A549 (cell line): Measurements from ENCODE around the gene ST3GAL5. TPM values are rescaled to one million over a fixed set of nuclear protein-coding genes. Genes with fewer than 3 reads are reported as not detected.
A peak's percentile ranks its signal among the peaks of the same experiment; 100 is the strongest.

Source experiments
- ATAC-seq, 2 experiments: fragments of 200-7000 bp in 1 of 2; fragments of >200 bp in 1 of 2; cut with Nextera tagmentation in 1 of 2; cut with Tn5 transposase in 1 of 2; 3 replicates each; pipeline versions ENCODE4 v1.8.0 to v1.9.1; 2018 to 2020; ENCODE audit warnings: mild to moderate bottlenecking in 1 of 2, moderate library complexity in 1 of 2
- CTCF ChIA-PET: fragments of 300-600 bp; sonication (Branson Sonifier 250); formaldehyde crosslinking; extraction: SDS; loops from one replicate; lab custom pipeline; 2021; ENCODE audit warnings: antibody characterized with exemption, inconsistent platforms; lab: Yijun Ruan, JAX
- POLR2A ChIA-PET: fragments of 350-600 bp; formaldehyde crosslinking; extraction: SDS; loops from one replicate; lab custom pipeline; 2021; ENCODE audit warnings: antibody characterized with exemption, inconsistent platforms; lab: Yijun Ruan, JAX
- DNase-seq, 2 experiments: peaks; one replicate each; pipeline versions ENCODE4 v3.0.0 to v3.0.0-alpha.2; 2011 to 2016; ENCODE audit warnings: low read depth in 1 of 2, low spot score in 1 of 2
- FAIRE-seq: peaks from 2 replicates; lab custom pipeline; 2011; peaks lifted over from hg19 to GRCh38; lab: Jason Lieb, UNC
- H3K27ac ChIP-seq, 2 experiments: fragments of >200 bp; sonication (Bioruptor Twin); formaldehyde crosslinking; 3 replicates each; pipeline ENCODE4 v1.5.1; 2016 to 2017
- H3K4me1 ChIP-seq: fragments of >200 bp; sonication (Bioruptor Twin); formaldehyde crosslinking; 3 replicates; pipeline ENCODE4 v1.6.1; 2016
- H3K4me2 ChIP-seq: fragments of >200 bp; sonication (Bioruptor Twin); formaldehyde crosslinking; 3 replicates; pipeline ENCODE4 v1.6.1; 2016
- H3K4me3 ChIP-seq: fragments of >200 bp; sonication (Bioruptor Twin); formaldehyde crosslinking; 3 replicates; pipeline ENCODE4 v1.5.1; 2016
- H3K9me3 ChIP-seq: fragments of >200 bp; sonication (Bioruptor Twin); formaldehyde crosslinking; 3 replicates; pipeline ENCODE4 v1.6.1; 2016
- ATOH8 ChIP-seq: fragments of 250-450 bp; sonication (Bioruptor Pico); IDR thresholded peaks from 2 replicates; pipeline ENCODE4 v1.5.0; 2020; ENCODE audit warnings: low read depth, mild to moderate bottlenecking, moderate library complexity
- BHLHE40 ChIP-seq: IDR thresholded peaks from 2 replicates; pipeline ENCODE4 v1.6.1; 2012; ENCODE audit warnings: low read depth, low read length, inconsistent platforms
- CBX8 ChIP-seq: fragments of 200-600 bp; sonication (generic); IDR thresholded peaks from 2 replicates; pipeline ENCODE4 v1.6.1; 2016
- CHD2 ChIP-seq: fragments of 150-350 bp; IDR thresholded peaks from 2 replicates; pipeline ENCODE4 v1.6.1; 2014; ENCODE audit warnings: low read length; ENCODE audit not compliant: partially characterized antibody
- EHMT2 ChIP-seq: fragments of 200-600 bp; sonication (generic); IDR thresholded peaks from 2 replicates; pipeline ENCODE4 v1.6.1; 2016; ENCODE audit warnings: antibody characterized with exemption, low read depth, mild to moderate bottlenecking, moderate library complexity
- ESRRA ChIP-seq: fragments of 150-350 bp; IDR thresholded peaks from 2 replicates; pipeline ENCODE4 v1.6.1; 2014; ENCODE audit warnings: mild to moderate bottlenecking, low read length, borderline replicate concordance
- FOSB ChIP-seq: fragments of 250-450 bp; sonication (Bioruptor Pico); IDR thresholded peaks from 2 replicates; pipeline ENCODE4 v1.5.0; 2020; ENCODE audit warnings: mild to moderate bottlenecking, moderate library complexity
- FOXS1 ChIP-seq: fragments of 250-450 bp; sonication (Bioruptor Pico); IDR thresholded peaks from 2 replicates; pipeline ENCODE4 v1.5.0; 2020; ENCODE audit warnings: mild to moderate bottlenecking, moderate library complexity
- HDAC2 ChIP-seq: fragments of 200-600 bp; sonication (generic); IDR thresholded peaks from 2 replicates; pipeline ENCODE4 v1.6.1; 2016
- HMGXB4 ChIP-seq: fragments of 250-450 bp; sonication (Bioruptor Pico); IDR thresholded peaks from 2 replicates; pipeline ENCODE4 v1.5.0; 2021; ENCODE audit warnings: mild to moderate bottlenecking, moderate library complexity, borderline replicate concordance
- HOXB13 ChIP-seq: fragments of 250-450 bp; sonication (Bioruptor Pico); IDR thresholded peaks from 2 replicates; pipeline ENCODE4 v1.5.0; 2020; ENCODE audit warnings: low read depth, mild to moderate bottlenecking, moderate library complexity
- HOXB5 ChIP-seq: fragments of 250-450 bp; sonication (Bioruptor Pico); IDR thresholded peaks from 2 replicates; pipeline ENCODE4 v1.5.0; 2020; ENCODE audit warnings: mild to moderate bottlenecking, moderate library complexity
- JUN ChIP-seq, 2 experiments: fragments of >200 bp; sonication (Bioruptor Twin); formaldehyde crosslinking; IDR thresholded peaks; 2 replicates in 1 of 2; 3 replicates in 1 of 2; pipeline ENCODE4 v1.6.1; 2016 to 2017
- KDM1A ChIP-seq: fragments of 200-600 bp; sonication (generic); IDR thresholded peaks from 2 replicates; pipeline ENCODE4 v1.6.1; 2016; ENCODE audit warnings: low read depth, mild to moderate bottlenecking
- MAFK ChIP-seq: fragments of 450-650 bp; IDR thresholded peaks from 2 replicates; pipeline ENCODE4 v1.6.1; 2014; ENCODE audit not compliant: partially characterized antibody
- NFE2L2 ChIP-seq: fragments of 150-350 bp; conservative IDR thresholded peaks from 2 replicates; pipeline ENCODE4 v1.6.1; 2014; ENCODE audit warnings: low read length
- NPAS2 ChIP-seq: fragments of 250-450 bp; sonication (Bioruptor Pico); IDR thresholded peaks from 2 replicates; pipeline ENCODE4 v1.8.0; 2022; ENCODE audit warnings: mild to moderate bottlenecking, moderate library complexity, borderline replicate concordance
- NR3C1 ChIP-seq: fragments of >200 bp; sonication (Bioruptor Twin); formaldehyde crosslinking; IDR thresholded peaks from 3 replicates; pipeline ENCODE4 v1.6.1; 2017
- RCOR1 ChIP-seq: fragments of 150-350 bp; IDR thresholded peaks from 2 replicates; pipeline ENCODE4 v1.6.1; 2014; ENCODE audit warnings: antibody characterized with exemption, low read length, low read depth
- REST ChIP-seq: fragments of 200-600 bp; sonication (generic); IDR thresholded peaks from 2 replicates; pipeline ENCODE4 v1.6.1; 2016; ENCODE audit warnings: antibody characterized with exemption, mild to moderate bottlenecking, moderate library complexity
- RFX5 ChIP-seq: fragments of 450-650 bp; IDR thresholded peaks from 2 replicates; pipeline ENCODE4 v1.7.1; 2014; ENCODE audit warnings: antibody characterized with exemption, mild to moderate bottlenecking, moderate library complexity
- SMC3 ChIP-seq: fragments of >200 bp; sonication (Bioruptor Twin); formaldehyde crosslinking; IDR thresholded peaks from 3 replicates; pipeline ENCODE4 v1.6.1; 2018; ENCODE audit warnings: inconsistent platforms
- USF2 ChIP-seq: fragments of 450-650 bp; IDR thresholded peaks from 2 replicates; pipeline ENCODE4 v1.6.1; 2014; ENCODE audit warnings: antibody characterized with exemption
- ZC3H11A ChIP-seq: fragments of 450-650 bp; IDR thresholded peaks from 2 replicates; pipeline ENCODE4 v1.6.1; 2014; ENCODE audit warnings: antibody characterized with exemption, mild to moderate bottlenecking
- ZFP36 ChIP-seq: fragments of 450-650 bp; IDR thresholded peaks from 2 replicates; pipeline ENCODE4 v1.6.1; 2014; ENCODE audit warnings: borderline replicate concordance; ENCODE audit not compliant: partially characterized antibody
- ZNF302 ChIP-seq: fragments of 250-450 bp; sonication (Bioruptor Pico); IDR thresholded peaks from 2 replicates; pipeline ENCODE4 v1.9.0; 2021; ENCODE audit warnings: inconsistent platforms, mild to moderate bottlenecking, moderate library complexity
- ZSCAN20 ChIP-seq: fragments of 250-450 bp; sonication (Bioruptor Pico); IDR thresholded peaks from 2 replicates; pipeline ENCODE4 v1.8.0; 2022; ENCODE audit warnings: mild to moderate bottlenecking, moderate library complexity
- WGBS: methylation state at CpG from one replicate; pipeline ENCODE4 v1.1.6; 2017; ENCODE audit errors: missing lambda C conversion rate; 5-methylcytosine and 5-hydroxymethylcytosine counted together
- polyA plus RNA-seq, 4 experiments: library from polyadenylated mRNA; depleted of rRNA in 3 of 4; stranded (reverse); fragments of >200 nt; fragmentation: RNase III in 1 of 4; extraction: RNeasy Plus Mini Kit Qiagen cat#74134 plus additional on column Dnase treatment in 1 of 4; gene quantifications; 2 replicates in 3 of 4; 3 replicates in 1 of 4; pipeline ENCODE4 v1.2.3, GENCODE V29; 2011 to 2017

Gene ST3GAL5
- polyA plus RNA-seq, 2 of the 4 experiments (the other 2 are of a cell fraction): 36.9 to 119 TPM

DNA sequence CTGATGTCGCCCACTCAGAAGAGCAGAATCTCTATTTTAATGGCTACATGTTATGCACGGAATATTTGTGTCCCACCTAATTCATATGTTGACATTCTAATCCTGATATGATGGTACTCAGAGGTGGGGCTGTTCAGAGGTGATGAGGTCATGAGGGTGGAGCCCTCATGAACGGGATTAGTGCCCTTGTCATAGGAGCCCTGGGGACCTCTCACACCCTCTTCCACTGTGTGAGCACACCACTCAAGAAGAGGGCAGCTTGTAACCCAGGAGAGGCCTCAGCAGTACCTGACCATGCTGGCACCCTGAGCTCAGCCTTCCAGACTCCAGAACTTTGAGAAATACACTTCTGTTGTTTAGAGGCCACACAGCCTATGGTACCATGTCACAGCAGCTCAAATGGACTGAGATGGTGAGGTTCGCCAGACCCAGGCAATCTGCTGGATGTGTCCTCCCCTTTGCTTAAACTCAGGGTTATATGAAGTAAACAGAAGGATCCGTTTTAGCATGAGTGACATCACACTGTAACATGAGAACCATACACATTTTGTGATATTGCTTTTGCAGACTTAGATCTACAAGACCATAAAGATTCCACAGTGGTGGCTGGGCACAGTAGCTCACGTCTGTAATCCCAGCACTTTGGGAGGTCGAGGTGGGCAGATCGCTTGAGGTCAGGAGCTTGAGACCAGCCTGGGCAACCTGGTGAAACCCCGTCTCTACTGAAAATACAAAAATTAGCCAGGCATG is 86.3 kb downstream of the ST3GAL5 start:
- DNase-seq: no peak
- TF ChIP-seq HOXB5 (CRISPR knock-in tag) (no peak), HDAC2 (no peak), NR3C1 (no peak), KDM1A (no peak), NFE2L2 (no peak), EHMT2 (no peak), HOXB13 (no peak), ESRRA (no peak), JUN (IDR thresholded peaks at IDR 0.05) (no peak), CHD2 (no peak)
- no peak overlapping the region for H3K4me2 ChIP-seq
- ATAC-seq: no peak
- ChIA-PET POLR2A (no interaction called here), CTCF (interaction anchor here (0.7 to 35.1 kb wide), 7 partner anchors 11 to 828 kb away, joined by 3 to 1675 read pairs (median 8); partner anchors contain the start of gene ATOH8)
- H3K9me3 ChIP-seq: peaks cover 10% of the 10 kb centered on the region; the same call in 2 of the 3 replicates
- FAIRE-seq: no peak
- H3K4me1 ChIP-seq: peaks cover 48% of the 10 kb centered on the region
- H3K27ac ChIP-seq: no peak overlapping the region
- H3K4me3 ChIP-seq: no peak overlapping the region
- WGBS: 71% methylated on average over 9 of the region's 9 CpGs

DNA sequence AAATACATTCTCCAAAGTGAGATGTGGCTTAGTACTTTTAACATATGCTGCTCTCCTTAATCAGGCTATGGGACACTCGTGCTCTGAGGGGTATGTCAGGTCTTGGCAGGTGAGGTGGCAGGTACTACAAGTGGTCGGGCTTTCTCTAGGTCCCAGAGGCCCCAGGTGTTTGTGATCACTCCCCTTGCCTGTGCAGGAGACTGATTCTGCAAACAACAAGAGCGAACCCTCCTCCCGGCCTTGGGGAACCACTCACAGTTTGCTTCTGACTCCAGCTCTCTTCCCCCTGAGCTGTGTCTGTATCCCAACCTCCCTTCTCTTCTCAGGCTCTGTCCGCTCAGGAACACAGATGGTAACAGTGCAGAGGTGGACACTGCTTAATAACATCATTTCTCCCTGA is 86.9 kb downstream of the ST3GAL5 start:
- Histone ChIP-seq H3K4me3 (no peak overlapping the region), H3K4me2 (no peak overlapping the region), H3K9me3 (peaks cover 10% of the 10 kb centered on the region; the same call in 2 of the 3 replicates), H3K27ac (no peak overlapping the region), H3K4me1 (peaks cover 43% of the 10 kb centered on the region)
- ATAC-seq (no peak), DNase-seq (no peak), FAIRE-seq (no peak)
- ChIA-PET CTCF (interaction anchor here (0.6 to 35.1 kb wide), 7 partner anchors 12 to 149 kb away, joined by 3 to 1675 read pairs (median 8); partner anchors contain the start of gene ATOH8), POLR2A (no interaction called here)
- 75% methylated on average over 5 of the region's 5 CpGs for WGBS
- TF ChIP-seq ZC3H11A: no peak
- no peak for TF ChIP-seq ATOH8 (CRISPR knock-in tag)
- TF ChIP-seq ESRRA: no peak
- no peak for TF ChIP-seq ZFP36
- no peak for TF ChIP-seq RCOR1
- no peak for TF ChIP-seq MAFK
- no peak for TF ChIP-seq BHLHE40
- TF ChIP-seq ZSCAN20 (CRISPR knock-in tag): no peak
- TF ChIP-seq SMC3: no peak
- TF ChIP-seq HMGXB4: no peak
- no peak for TF ChIP-seq HOXB5 (CRISPR knock-in tag)
- TF ChIP-seq CBX8: no peak
- TF ChIP-seq, all 56 proteins: peak for 0

DNA sequence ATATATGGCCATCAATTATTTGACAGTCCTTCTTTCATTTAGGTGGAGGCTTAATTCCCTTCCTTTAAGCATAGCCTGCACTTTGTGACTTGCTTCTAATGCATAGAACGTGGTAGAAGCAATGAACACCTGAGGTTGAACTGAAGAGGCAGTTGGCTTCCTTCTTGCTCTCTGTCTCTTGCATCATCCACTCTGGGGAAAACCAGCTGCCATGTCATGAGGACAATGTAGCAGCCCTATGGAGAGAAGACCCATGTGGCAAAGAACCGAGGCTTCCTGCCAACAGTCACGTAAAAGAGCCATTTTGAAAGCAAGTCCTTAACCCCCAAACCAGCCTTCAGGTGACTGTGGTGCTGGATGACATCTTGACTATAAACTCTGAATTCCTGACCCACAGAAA is 88.2 kb downstream of the ST3GAL5 start:
- ChIA-PET CTCF (interaction anchor here (1.7 to 35.1 kb wide), 5 partner anchors 13 to 76 kb away, joined by 4 to 1675 read pairs (median 18); partner anchors contain the start of gene ATOH8), POLR2A (no interaction called here)
- no peak for TF ChIP-seq FOXS1
- no peak for TF ChIP-seq ZFP36
- TF ChIP-seq EHMT2: no peak
- no peak for TF ChIP-seq RFX5
- TF ChIP-seq USF2: no peak
- no peak for TF ChIP-seq FOSB
- TF ChIP-seq NPAS2 (CRISPR knock-in tag): no peak
- no peak for TF ChIP-seq CHD2
- TF ChIP-seq ZNF302 (CRISPR knock-in tag): no peak
- TF ChIP-seq NFE2L2: no peak
- no peak for TF ChIP-seq REST

More for the DNA sequence above, 88.2 kb downstream of the ST3GAL5 start:
- H3K4me3 ChIP-seq: no peak overlapping the region
- WGBS: 89% methylated on average over 3 of the region's 3 CpGs
- FAIRE-seq (no peak), ATAC-seq (no peak), DNase-seq (no peak)
- peak overlapping the region in 1 of 2 experiments; percentile 4; a peak in 1 of 6 replicates for H3K27ac ChIP-seq
- H3K9me3 ChIP-seq: peaks cover 10% of the 10 kb centered on the region; the same call in 2 of the 3 replicates
- peaks cover 39% of the 10 kb centered on the region for H3K4me1 ChIP-seq
- H3K4me2 ChIP-seq: no peak overlapping the region
